Activated B cell treated with CpG ODN at 0.5 μM for 24 hours (primary cell): ENCODE data around the gene ENKD1. TPM values are rescaled to one million over a fixed set of nuclear protein-coding genes. Genes with fewer than 3 reads are reported as not detected.
A peak's percentile ranks its signal among the peaks of the same experiment; 100 is the strongest.

Source experiments
- ATAC-seq: fragments of 200-7000 bp; cut with Tn5 transposase; one replicate; pipeline ENCODE4 v1.10.0; 2021; ENCODE audit warnings: low read depth, mild to moderate bottlenecking, moderate library complexity
- CTCF ChIA-PET: fragments of 350-600 bp; sonication (Branson Sonifier 250); formaldehyde crosslinking; loops from one replicate; lab custom pipeline; 2021; ENCODE audit warnings: antibody characterized with exemption; lab: Charles Lee
- POLR2A ChIA-PET: fragments of 350-600 bp; sonication (Branson Sonifier 250); formaldehyde crosslinking; loops from one replicate; lab custom pipeline; 2021; ENCODE audit warnings: antibody characterized with exemption; lab: Charles Lee
- DNase-seq: peaks from one replicate; pipeline ENCODE4 v3.0.0; 2022
- H3K27ac Mint-ChIP-seq: one replicate; pipeline ENCODE4 v1.8.0; 2020; ENCODE audit warnings: mixed read lengths
- H3K27me3 Mint-ChIP-seq: one replicate; pipeline ENCODE4 v1.8.0; 2021; ENCODE audit warnings: mixed read lengths
- H3K36me3 Mint-ChIP-seq: one replicate; pipeline ENCODE4 v1.8.0; 2021; ENCODE audit warnings: low read depth, mixed read lengths
- H3K4me1 Mint-ChIP-seq: one replicate; pipeline ENCODE4 v1.8.0; 2021; ENCODE audit warnings: mixed read lengths
- H3K4me3 Mint-ChIP-seq: one replicate; pipeline ENCODE4 v1.8.0; 2020; ENCODE audit warnings: mild to moderate bottlenecking, mixed read lengths
- H3K9me3 Mint-ChIP-seq: one replicate; pipeline ENCODE4 v1.8.0; 2020; ENCODE audit warnings: mixed read lengths
- CTCF ChIP-seq: fragments of 200-600 bp; IDR thresholded peaks from one replicate; pipeline ENCODE4 v1.8.0; 2022; ENCODE audit warnings: antibody characterized with exemption, mild to moderate bottlenecking
- intact Hi-C: fragments of 100-400 bp; cut with micrococcal nuclease; formaldehyde crosslinking; loops from one replicate; pipeline ENCODE4 v1.15.1; 2024
- total RNA-seq: library from RNA; stranded (reverse); gene quantifications from 2 replicates; pipeline ENCODE4 v1.2.3, GENCODE V29; 2022

ENKD1 gene
- total RNA-seq, 1 donor from 2014 or later = 8.9 TPM

- POLR2A ChIA-PET = interaction anchor here (1.2 to 4.9 kb wide), 2 partner anchors 11 to 167 kb away, joined by 4 to 32 read pairs; partner anchors contain the start of genes ACD and PARD6A
- DNase-seq (no peak), ATAC-seq (no peak)
- Mint-ChIP-seq H3K4me1 (peaks cover 21% of the 10 kb centered on the region), H3K4me3 (no peak overlapping the region), H3K27ac (no peak overlapping the region), H3K36me3 (peaks cover 48% of the 10 kb centered on the region), H3K27me3 (no peaks in the 10 kb centered on the region), H3K9me3 (no peaks in the 10 kb centered on the region)
- no peak for TF ChIP-seq CTCF
- CTCF ChIA-PET = no interaction called here
- intact Hi-C loops = no loop called here
These were observed 18.3 kb downstream of the ENKD1 start for GRCh38 chr16:67648088-67648763.

GRCh38 chr16:67647681-67648080, 18.9 kb downstream of the ENKD1 start:
- no peak overlapping the region for H3K27ac Mint-ChIP-seq
- CTCF ChIA-PET = no interaction called here
- intact Hi-C loops = no loop called here

GRCh38 chr16:67647111-67647651, 19.4 kb downstream of the ENKD1 start:
- Mint-ChIP-seq H3K9me3 (no peaks in the 10 kb centered on the region), H3K27me3 (no peaks in the 10 kb centered on the region), H3K36me3 (peaks cover 46% of the 10 kb centered on the region), H3K4me3 (no peak overlapping the region), H3K27ac (no peak overlapping the region), H3K4me1 (peaks cover 19% of the 10 kb centered on the region)
- ChIA-PET CTCF (interaction anchor here (1.1 to 4.0 kb wide), 2 partner anchors 127 to 166 kb away, joined by 3 to 56 read pairs; partner anchors contain the start of gene ATP6V0D1), POLR2A (interaction anchor here (1.2 to 4.9 kb wide), 2 partner anchors 12 to 166 kb away, joined by 4 to 32 read pairs; partner anchors contain the start of genes ACD and PARD6A)
- intact Hi-C loops = no loop called here
- no peak for TF ChIP-seq CTCF
- DNase-seq (no peak), ATAC-seq (no peak)

More at GRCh38 chr16:67647681-67648080, 18.9 kb downstream of the ENKD1 start:
- Mint-ChIP-seq H3K9me3 (no peaks in the 10 kb centered on the region), H3K4me3 (no peak overlapping the region), H3K27me3 (no peaks in the 10 kb centered on the region), H3K36me3 (peaks cover 48% of the 10 kb centered on the region), H3K4me1 (peaks cover 21% of the 10 kb centered on the region)
- DNase-seq (no peak), ATAC-seq (no peak)
- no peak for TF ChIP-seq CTCF
- POLR2A ChIA-PET = interaction anchor here (1.2 to 4.9 kb wide), 2 partner anchors 12 to 166 kb away, joined by 4 to 32 read pairs; partner anchors contain the start of genes ACD and PARD6A

GRCh38 chr16:67645397-67646121, 21.0 kb downstream of the ENKD1 start:
- intact Hi-C loops = loop anchor here (1.0 kb wide), 4 partner anchors 15 to 164 kb away; partner anchors contain the start of genes ACD, ATP6V0D1, CTCF and PARD6A
- ATAC-seq = no peak
- no peak for DNase-seq
- peaks cover 17% of the 10 kb centered on the region for H3K4me1 Mint-ChIP-seq
- H3K36me3 Mint-ChIP-seq = peaks cover 30% of the 10 kb centered on the region
- ChIA-PET POLR2A (interaction anchor here (0.5 to 4.9 kb wide), 24 partner anchors 14 to 1613 kb away, joined by 3 to 58 read pairs (median 4); partner anchors contain the start of genes ACD, ATP6V0D1, C16orf86 and CTCF), CTCF (interaction anchor here (0.6 to 4.5 kb wide), 23 partner anchors 13 to 166 kb away, joined by 3 to 113 read pairs (median 8); partner anchors contain the start of genes ACD, ATP6V0D1, C16orf86 and CTCF)
- H3K4me3 Mint-ChIP-seq = peak overlapping the region; percentile 83
- peak overlapping the region; percentile 87 for H3K27ac Mint-ChIP-seq
- H3K9me3 Mint-ChIP-seq = no peaks in the 10 kb centered on the region
- no peaks in the 10 kb centered on the region for H3K27me3 Mint-ChIP-seq
- TF ChIP-seq CTCF = no peak
